HepG2 (cell line): ENCODE data around the gene ATP2B2. TPM values are rescaled to one million over a fixed set of nuclear protein-coding genes. Genes with fewer than 3 reads are reported as not detected.

Experiments
- ATAC-seq: fragments of 200-7000 bp; cut with Tn5 transposase; 3 replicates; pipeline ENCODE4 v1.9.1; 2020; ENCODE audit warnings: mild to moderate bottlenecking, moderate library complexity
- BruUV-seq: library from RNA; stranded (reverse); fragments of 400-500 nt; replicated peaks from 2 replicates; lab custom pipeline; 2021; lab: Mats Ljungman, UMichigan
- CTCF ChIA-PET: fragments of 300-600 bp; formaldehyde crosslinking; extraction: SDS; loops from one replicate; lab custom pipeline; 2021; ENCODE audit warnings: low total read pairs, inconsistent platforms, low intra/inter-chr PET ratio; lab: Yijun Ruan, JAX
- POLR2A ChIA-PET: fragments of 350-600 bp; sonication (Branson Sonifier 250); formaldehyde crosslinking; loops from one replicate; lab custom pipeline; 2020; ENCODE audit warnings: antibody characterized with exemption, inconsistent platforms; lab: Yijun Ruan, JAX
- DNase-seq: peaks from one replicate; pipeline ENCODE4 v3.0.0-alpha.2; 2015; ENCODE audit warnings: low spot score
- FAIRE-seq: peaks from 3 replicates; lab custom pipeline; 2011; peaks lifted over from hg19 to GRCh38; lab: Jason Lieb, UNC
- H2AFZ ChIP-seq: one replicate; pipeline ENCODE4 v1.6.1; 2011; ENCODE audit warnings: low read length, inconsistent platforms
- H3K27ac ChIP-seq: fragments of 300-600 bp; 3 replicates; pipeline ENCODE4 v1.8.0; 2011; ENCODE audit warnings: mixed run types, mild to moderate bottlenecking, mixed read lengths, low read length, inconsistent platforms; ENCODE audit not compliant: insufficient read depth; ENCODE audit errors: extremely low read length
- H3K27me3 ChIP-seq, 2 experiments: fragments of 200-600 bp in 1 of 2; 2 replicates in 1 of 2; 3 replicates in 1 of 2; pipeline versions ENCODE4 v1.6.0 to v1.8.0; 2011; ENCODE audit warnings: low read length in 2 of 2, mild to moderate bottlenecking in 2 of 2, moderate library complexity in 2 of 2, inconsistent platforms in 1 of 2; ENCODE audit not compliant: insufficient read depth in 2 of 2, control insufficient read depth in 1 of 2
- H3K36me3 ChIP-seq, 2 experiments: fragments of 200-600 bp in 1 of 2; replicated peaks in 1 of 2; 2 replicates in 1 of 2; 3 replicates in 1 of 2; pipeline versions ENCODE4 v1.5.1 to v1.8.0; 2011; ENCODE audit warnings: low read length in 2 of 2, inconsistent platforms in 1 of 2; ENCODE audit not compliant: insufficient read depth in 2 of 2, control insufficient read depth in 1 of 2
- H3K4me1 ChIP-seq: 2 replicates; pipeline ENCODE4 v1.5.1; 2012; ENCODE audit warnings: low read length, inconsistent platforms; ENCODE audit not compliant: insufficient read depth
- H3K4me2 ChIP-seq: 2 replicates; pipeline ENCODE4 v1.6.0; 2011; ENCODE audit warnings: low read depth, low read length, inconsistent platforms
- H3K4me3 ChIP-seq, 3 experiments: fragments of 200-600 bp in 1 of 3; sonication (generic), shearing (Covaris generic) in 1 of 3; replicated peaks in 1 of 3; 2 replicates each; pipeline ENCODE4 v1.5.1; 2011 to 2016; ENCODE audit warnings: low read length in 3 of 3, inconsistent platforms in 2 of 3, low read depth in 2 of 3, mild to moderate bottlenecking in 2 of 3, control low read depth in 1 of 3, mixed read lengths in 1 of 3; ENCODE audit not compliant: insufficient read depth in 1 of 3
- H3K79me2 ChIP-seq: one replicate; pipeline ENCODE4 v1.6.1; 2011; ENCODE audit warnings: low read length, inconsistent platforms; ENCODE audit not compliant: insufficient read depth
- H3K9ac ChIP-seq: 2 replicates; pipeline ENCODE4 v1.6.0; 2011; ENCODE audit warnings: mild to moderate bottlenecking, low read depth, low read length, inconsistent platforms; ENCODE audit not compliant: insufficient read depth
- H3K9me3 ChIP-seq: 2 replicates; pipeline ENCODE4 v1.5.1; 2012; ENCODE audit warnings: mild to moderate bottlenecking, low read length
- H4K20me1 ChIP-seq: 2 replicates; pipeline ENCODE4 v1.6.0; 2011; ENCODE audit warnings: inconsistent platforms, mild to moderate bottlenecking, low read length, moderate library complexity; ENCODE audit not compliant: insufficient read depth
- MATR3 ChIP-seq: sonication (generic); formaldehyde crosslinking; IDR thresholded peaks from 2 replicates; pipeline ENCODE4 v1.4.0; 2020; ENCODE audit warnings: missing genetic modification reagents
- POLR2A ChIP-seq, 2 experiments: IDR thresholded peaks; 2 replicates each; pipeline ENCODE4 v1.6.1; 2011; ENCODE audit warnings: low read depth in 2 of 2, low read length in 2 of 2, mild to moderate bottlenecking in 1 of 2, moderate library complexity in 1 of 2; ENCODE audit not compliant: insufficient read depth in 1 of 2
- POLR2G ChIP-seq: fragments of 200-400 bp; formaldehyde crosslinking; IDR thresholded peaks from 2 replicates; pipeline ENCODE4 v1.6.1; 2018; ENCODE audit warnings: mild to moderate bottlenecking, low read depth, low read length, moderate library complexity
- RBFOX2 ChIP-seq: fragments of 200-400 bp; formaldehyde crosslinking; IDR thresholded peaks from 2 replicates; pipeline ENCODE4 v1.6.1; 2017; ENCODE audit warnings: low read depth, mild to moderate bottlenecking, low read length
- ZMYM3 ChIP-seq: sonication (generic); formaldehyde crosslinking; IDR thresholded peaks from 2 replicates; pipeline ENCODE4 v1.5.1; 2020; ENCODE audit warnings: mild to moderate bottlenecking, missing genetic modification reagents
- WGBS: methylation state at CpG from one replicate; pipeline ENCODE4 v1.1.6; 2017; ENCODE audit warnings: low lambda C conversion rate; 5-methylcytosine and 5-hydroxymethylcytosine counted together
- in situ Hi-C: cut with HindIII; loops from 2 replicates; pipeline ENCODE4 v1.10.0; 2017; ENCODE audit warnings: low pct_unique_long_range_greater_than_20kb; ENCODE audit not compliant: extremely low pct_ligation_motif_present
- intact Hi-C: fragments of 100-400 bp; cut with micrococcal nuclease; formaldehyde crosslinking; loops from one replicate; pipeline ENCODE4 v1.10.0; 2022; ENCODE audit not compliant: unreplicated experiment
- polyA plus RNA-seq, 8 experiments: library from polyadenylated mRNA; depleted of rRNA in 3 of 8; stranded (reverse) in 7 of 8; unstranded in 1 of 8; fragments of >200 nt; fragmentation: Illumina TruSeq in 4 of 8; extraction: Trizol in 4 of 8; gene quantifications; 2 replicates each; pipeline versions ENCODE4 v1.2.1 to v1.2.3, GENCODE V29; 2011 to 2016; ENCODE audit warnings: low read depth in 4 of 8, missing spikeins in 1 of 8, mixed read lengths in 1 of 8; ENCODE audit not compliant: insufficient read depth in 1 of 8
- total RNA-seq, 5 experiments: library from RNA; depleted of rRNA; stranded (reverse); fragments of >200 nt; fragmentation: Illumina TruSeq; extraction: Trizol; gene quantifications; 2 replicates each; pipeline ENCODE4 v1.2.3, GENCODE V29; 2016; ENCODE audit warnings: low read depth in 1 of 5

ATP2B2 gene
- total and polyA plus RNA-seq, 2 of the 13 experiments (the other 11 are each of a cell fraction or from before 2014, with no cell fraction given): 1.5 to 2.3 TPM

- CTCF ChIA-PET: no interaction called here
- POLR2A ChIA-PET: interaction anchor here (0.9 kb wide), 1 partner anchor 23 kb away, joined by 3 read pairs; no protein-coding TSS in a partner anchor
- 74% methylated on average over 3 of the region's 3 CpGs for WGBS
Observed at GRCh38 chr3:10312861-10313260, 192.5 kb downstream of the ATP2B2 start.

GRCh38 chr3:10312391-10312790, 193.0 kb downstream of the ATP2B2 start:
- FAIRE-seq (no peak), ATAC-seq (no peak)
- H3K4me2 ChIP-seq: no peak overlapping the region
- in situ Hi-C loops: no loop called here
- WGBS: 97% methylated on average over 8 of the region's 10 CpGs
- TF ChIP-seq ZMYM3 (CRISPR knock-in tag) (no peak), POLR2G (0 out of 2 replicates have a peak, but pooled peaks have one; percentile 5)
- TF ChIP-seq, all 625 proteins: peak for 1
- Histone ChIP-seq H2AFZ (no peak overlapping the region), H3K79me2 (peaks cover 17% of the 10 kb centered on the region), H3K4me3 (no peak overlapping the region), H3K27ac (peak overlapping the region; percentile 0), H3K4me1 (peaks cover 46% of the 10 kb centered on the region), H3K9me3 (no peaks in the 10 kb centered on the region), H3K9ac (no peak overlapping the region), H4K20me1 (peaks cover 11% of the 10 kb centered on the region), H3K27me3 (no peaks in the 10 kb centered on the region), H3K36me3 (peaks cover 39 to 84% of the 10 kb centered on the region in 2 experiments)
- ChIA-PET POLR2A (interaction anchor here (0.9 kb wide), 1 partner anchor 23 kb away, joined by 3 read pairs; no protein-coding TSS in a partner anchor), CTCF (no interaction called here)
- BruUV-seq: no TSS peak
- no peak for DNase-seq
- intact Hi-C loops: no loop called here

More at GRCh38 chr3:10312861-10313260, 192.5 kb downstream of the ATP2B2 start:
- Histone ChIP-seq H3K4me3 (no peak overlapping the region), H3K27ac (no peak overlapping the region), H3K9me3 (no peaks in the 10 kb centered on the region), H4K20me1 (peaks cover 14% of the 10 kb centered on the region), H3K36me3 (peaks cover 39 to 84% of the 10 kb centered on the region in 2 experiments), H2AFZ (no peak overlapping the region), H3K9ac (no peak overlapping the region), H3K4me2 (no peak overlapping the region), H3K4me1 (peaks cover 51% of the 10 kb centered on the region), H3K79me2 (peaks cover 18% of the 10 kb centered on the region), H3K27me3 (no peaks in the 10 kb centered on the region)
- BruUV-seq: no TSS peak
- intact Hi-C loops (no loop called here), in situ Hi-C loops (no loop called here)
- FAIRE-seq (no peak), ATAC-seq (peak; percentile 9; the same call in 2 of the 3 replicates), DNase-seq (no peak)
- TF ChIP-seq RBFOX2 (peak; percentile 49; the same call in 1 of the 2 replicates), MATR3 (CRISPR knock-in tag) (no peak), POLR2A (IDR thresholded peaks at IDR 0.05; ENCODE audit: insufficient read depth in 1 of 2, low read depth in 2 of 2, low read length in 2 of 2) (peak in 1 of 2 experiments; percentile 22; a peak in 1 of 4 replicates)
